ENCODE data around the gene ARPC5.

The ARPC5 gene

GRCh38 chr1:183584147-183584546 is 51.4 kb downstream of the ARPC5 start:
- DNase-seq: no peak

GRCh38 chr1:183583466-183583865 is 52.1 kb downstream of the ARPC5 start:
- no peak for DNase-seq

GRCh38 chr1:183582021-183582713 is 53.4 kb downstream of the ARPC5 start:
- DNase-seq: no peak

- no peak for DNase-seq
Observed at GRCh38 chr1:183580281-183580682, 55.3 kb downstream of the ARPC5 start.

GRCh38 chr1:183578856-183579255 is 56.7 kb downstream of the ARPC5 start:
- DNase-seq: no peak

GRCh38 chr1:183577897-183578465 is 57.6 kb downstream of the ARPC5 start:
- DNase-seq: no peak

GRCh38 chr1:183576537-183576936 is 59.0 kb downstream of the ARPC5 start:
- DNase-seq: no peak

GRCh38 chr1:183575606-183576005 is 60.0 kb downstream of the ARPC5 start:
- DNase-seq: no peak

- DNase-seq: no peak
Observed at GRCh38 chr1:183572721-183573120, 62.9 kb downstream of the ARPC5 start.

GRCh38 chr1:183571678-183572268 is 63.8 kb downstream of the ARPC5 start:
- no peak for DNase-seq
